GM19372 (cell line): Measurements from ENCODE around the gene CANT1.

Experiments
- ATAC-seq: cut with Tn5 transposase; IDR thresholded peaks from one replicate; pipeline ENCODE4 v1.9.1; 2021; ENCODE audit warnings: mild to moderate bottlenecking, low read depth, moderate library complexity; ENCODE audit not compliant: unreplicated experiment

CANT1 gene

GRCh38 chr17:78998311-78999055 lies 11.1 kb downstream of the CANT1 start:
- ATAC-seq: no peak

- ATAC-seq: no peak
These were observed 11.7 kb downstream of the CANT1 start for GRCh38 chr17:78997881-78998280.

GRCh38 chr17:78997231-78997741 lies 12.3 kb downstream of the CANT1 start:
- no peak for ATAC-seq

- ATAC-seq: no peak
These were observed 12.8 kb downstream of the CANT1 start for GRCh38 chr17:78996781-78997201.

GRCh38 chr17:78995761-78996451 lies 13.7 kb downstream of the CANT1 start:
- no peak for ATAC-seq

- ATAC-seq: no peak
These were observed 14.4 kb downstream of the CANT1 start for GRCh38 chr17:78995022-78995760.

- no peak for ATAC-seq
These were observed 15.4 kb downstream of the CANT1 start for GRCh38 chr17:78993981-78994671.

- ATAC-seq: no peak
These were observed 16.2 kb downstream of the CANT1 start for GRCh38 chr17:78993241-78993956.

- no peak for ATAC-seq
These were observed 16.9 kb downstream of the CANT1 start for GRCh38 chr17:78992542-78993212.

GRCh38 chr17:78991906-78992532 lies 17.5 kb downstream of the CANT1 start:
- no peak for ATAC-seq

GRCh38 chr17:78991017-78991738 lies 18.4 kb downstream of the CANT1 start:
- ATAC-seq: no peak

GRCh38 chr17:78990349-78991016 lies 19.1 kb downstream of the CANT1 start:
- no peak for ATAC-seq

GRCh38 chr17:78988152-78988551 lies 21.4 kb downstream of the CANT1 start:
- no peak for ATAC-seq

GRCh38 chr17:78986649-78987328 lies 22.8 kb downstream of the CANT1 start:
- no peak for ATAC-seq

- ATAC-seq: no peak
These were observed 23.4 kb downstream of the CANT1 start for GRCh38 chr17:78986048-78986648.

GRCh38 chr17:78985395-78985794 lies 24.2 kb downstream of the CANT1 start:
- no peak for ATAC-seq
